CD4-positive, CD25-positive, alpha-beta regulatory T cell (primary cell): ENCODE data around the gene STAG1. TPM values are rescaled to one million over a fixed set of nuclear protein-coding genes. Genes with fewer than 3 reads are reported as not detected.
A peak's percentile ranks its signal among the peaks of the same experiment; 100 is the strongest.
"Not testable (repeated sequence)": the region's sequence is repeated elsewhere in the genome, so short reads cannot be mapped to it uniquely, and the experiment has no call there.

ENCODE experiments used
- ATAC-seq, 2 donors: fragments of 150-1000 bp; cut with Tn5 transposase; one replicate each; pipeline ENCODE4 v1.10.0; 2021; ENCODE audit warnings: low read depth in 2 of 2, moderate number of reproducible peaks in 2 of 2, moderate library complexity in 1 of 2
- DNase-seq, 3 donors: peaks; one replicate each; pipeline versions ENCODE4 v3.0.0 to v3.0.0-alpha.2; 2012 to 2022; ENCODE audit warnings: mixed read lengths in 1 of 3
- H3K27ac ChIP-seq: one replicate; pipeline ENCODE4 v1.7.0; 2013; ENCODE audit warnings: mild to moderate bottlenecking, low read length; ENCODE audit not compliant: insufficient read depth, poor library complexity, severe bottlenecking
- H3K27me3 ChIP-seq: one replicate; pipeline ENCODE4 v1.7.0; 2013; ENCODE audit warnings: low read length; ENCODE audit not compliant: control insufficient read depth, insufficient read depth
- H3K36me3 ChIP-seq: one replicate; pipeline ENCODE4 v1.7.0; 2013; ENCODE audit warnings: mild to moderate bottlenecking, low read length, moderate library complexity; ENCODE audit not compliant: control insufficient read depth, insufficient read depth
- H3K4me1 ChIP-seq: 2 replicates; pipeline ENCODE4 v1.7.0; 2013; ENCODE audit warnings: mild to moderate bottlenecking, low read length; ENCODE audit not compliant: insufficient read depth, control insufficient read depth, poor library complexity, severe bottlenecking
- H3K4me3 ChIP-seq: one replicate; pipeline ENCODE4 v1.7.0; 2013; ENCODE audit warnings: low read depth, mild to moderate bottlenecking, low read length, moderate library complexity
- H3K9me3 ChIP-seq, 2 experiments: 1 replicate in 1 of 2; 2 replicates in 1 of 2; pipeline ENCODE4 v1.7.0; 2013; ENCODE audit warnings: low read length in 2 of 2, mild to moderate bottlenecking in 1 of 2, moderate library complexity in 1 of 2; ENCODE audit not compliant: control insufficient read depth in 2 of 2
- H3K27ac Mint-ChIP-seq, 3 donors: one replicate each; pipeline ENCODE4 v1.8.0; 2020 to 2022; ENCODE audit warnings: mild to moderate bottlenecking in 3 of 3, mixed read lengths in 3 of 3, moderate library complexity in 2 of 3
- H3K27me3 Mint-ChIP-seq: one replicate; pipeline ENCODE4 v1.8.0; 2022; ENCODE audit warnings: mild to moderate bottlenecking, mixed read lengths
- H3K36me3 Mint-ChIP-seq: one replicate; pipeline ENCODE4 v1.8.0; 2020; ENCODE audit warnings: mixed read lengths
- H3K4me1 Mint-ChIP-seq, 4 donors: one replicate each; pipeline ENCODE4 v1.8.0; 2020 to 2022; ENCODE audit warnings: mixed read lengths in 4 of 4, mild to moderate bottlenecking in 1 of 4
- H3K4me3 Mint-ChIP-seq, 4 donors: one replicate each; pipeline ENCODE4 v1.8.0; 2020 to 2022; ENCODE audit warnings: mild to moderate bottlenecking in 4 of 4, mixed read lengths in 4 of 4, moderate library complexity in 3 of 4
- H3K9me3 Mint-ChIP-seq, 7 donors: one replicate each; pipeline ENCODE4 v1.8.0; 2020 to 2022; ENCODE audit warnings: mixed read lengths in 7 of 7, mild to moderate bottlenecking in 3 of 7, moderate library complexity in 2 of 7
- polyA plus RNA-seq, 4 donors: library from polyadenylated mRNA; unstranded; fragments of 300-500 nt; fragmentation: Illumina TruSeq; gene quantifications; one replicate each; pipeline ENCODE4 v1.2.3, GENCODE V29; 2021
- total RNA-seq: library from RNA; stranded (reverse); gene quantifications from one replicate; pipeline ENCODE4 v1.2.3, GENCODE V29; 2022

The STAG1 gene
- total and polyA plus RNA-seq, 5 donors from 2014 or later: 16.0 to 58.6 (median 21.3) TPM

DNA sequence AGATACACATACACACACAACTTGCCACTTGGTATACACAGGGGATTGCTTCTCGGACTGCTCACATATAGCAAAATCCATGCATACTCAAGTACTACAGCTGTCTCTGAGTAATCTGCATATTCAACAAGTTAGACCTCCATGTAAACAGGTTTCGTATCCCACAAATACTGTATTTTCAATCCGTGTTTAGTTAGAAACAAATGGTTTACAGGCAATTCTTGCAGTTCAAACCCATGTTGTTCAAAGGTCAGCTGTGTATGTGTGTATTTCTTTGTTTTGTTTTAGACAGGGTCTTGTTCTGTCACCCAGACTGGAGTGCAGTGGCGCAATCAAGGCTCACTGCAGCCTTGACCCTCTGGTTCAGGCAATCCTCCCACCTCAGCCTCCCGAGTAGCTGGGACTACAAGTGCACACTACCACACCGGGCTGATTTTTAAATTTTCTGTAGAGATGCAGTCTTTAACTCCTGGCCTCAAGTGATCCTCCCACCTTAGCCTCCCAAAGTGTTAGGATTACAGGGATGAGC, 253.2 kb downstream of the STAG1 start:
- DNase-seq: no peak
- H3K36me3 Mint-ChIP-seq: peaks cover 27% of the 10 kb centered on the region

GRCh38 chr3:136495213-136495612, 257.0 kb downstream of the STAG1 start:
- Mint-ChIP-seq H3K9me3 (peaks cover 0 to 6% (median 0%) of the 10 kb centered on the region in 7 donors), H3K4me3 (no peak overlapping the region), H3K27me3 (no peaks in the 10 kb centered on the region), H3K4me1 (peaks cover 0 to 11% (median 5%) of the 10 kb centered on the region in 4 donors), H3K36me3 (peaks cover 45% of the 10 kb centered on the region), H3K27ac (no peak overlapping the region)
- Histone ChIP-seq H3K27me3 (no peaks in the 10 kb centered on the region), H3K4me1 (no peaks in the 10 kb centered on the region), H3K4me3 (no peak overlapping the region), H3K36me3 (peaks cover 6% of the 10 kb centered on the region), H3K27ac (no peak overlapping the region), H3K9me3 (no peaks in the 10 kb centered on the region)
- ATAC-seq (no peak), DNase-seq (no peak)

More for the DNA sequence above, 253.2 kb downstream of the STAG1 start:
- Histone ChIP-seq H3K27me3 (no peaks in the 10 kb centered on the region), H3K4me1 (no peaks in the 10 kb centered on the region), H3K4me3 (no peak overlapping the region), H3K9me3 (no peaks in the 10 kb centered on the region), H3K36me3 (peaks cover 3% of the 10 kb centered on the region), H3K27ac (no peak overlapping the region)
- Mint-ChIP-seq H3K9me3 (peaks cover 0 to 6% (median 0%) of the 10 kb centered on the region in 7 donors), H3K27ac (peak overlapping the region in 1 of 3 donors; percentile 32), H3K27me3 (no peaks in the 10 kb centered on the region), H3K4me1 (peaks cover 0 to 8% (median 3%) of the 10 kb centered on the region in 4 donors), H3K4me3 (no peak overlapping the region)
- ATAC-seq: no peak

DNA sequence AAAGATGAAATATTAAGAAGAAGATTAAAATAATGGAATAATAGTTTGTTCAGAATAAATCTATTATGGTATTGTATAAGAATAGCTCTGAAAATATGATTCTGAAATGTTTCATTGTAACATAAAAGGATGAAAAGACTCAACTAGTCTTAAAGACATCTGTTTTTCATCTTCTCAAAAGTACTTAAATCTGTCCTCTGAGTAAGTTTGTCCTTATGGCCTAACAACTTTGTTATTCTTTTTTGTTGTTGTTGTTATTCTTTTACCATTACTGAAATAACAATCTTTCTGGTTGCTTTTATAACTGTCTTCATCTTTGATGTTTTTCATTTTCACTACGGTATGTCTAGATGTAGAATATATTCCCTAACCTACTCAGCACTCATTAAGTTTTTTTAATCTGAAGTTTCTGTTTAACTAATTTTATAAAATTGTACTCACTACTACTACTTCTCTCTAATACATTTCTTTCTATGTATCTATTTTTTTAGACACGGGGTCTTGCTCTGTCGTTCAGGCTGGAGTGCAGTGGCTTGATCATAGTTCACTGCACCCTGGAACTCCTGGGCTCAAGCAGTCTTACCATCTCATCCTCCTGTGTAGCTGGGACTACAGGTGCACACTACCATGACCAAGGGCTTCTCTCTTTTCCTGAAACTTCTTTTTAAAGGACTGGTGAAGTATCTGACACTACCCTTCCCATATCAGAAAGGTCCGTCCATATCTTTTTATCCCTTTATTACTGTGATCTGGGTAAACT, 261.4 kb downstream of the STAG1 start:
- H3K4me3 ChIP-seq: no peak overlapping the region
- no peak for DNase-seq
- no peak overlapping the region for H3K4me3 Mint-ChIP-seq
- H3K27me3 ChIP-seq: no peaks in the 10 kb centered on the region
- peaks cover 5 to 13% (median 8%) of the 10 kb centered on the region in 4 donors for H3K4me1 Mint-ChIP-seq
- H3K27ac Mint-ChIP-seq: peak overlapping the region in 1 of 3 donors; percentile 59
- peaks cover 0 to 6% (median 0%) of the 10 kb centered on the region in 7 donors for H3K9me3 Mint-ChIP-seq
- H3K4me1 ChIP-seq: no peaks in the 10 kb centered on the region
- H3K36me3 Mint-ChIP-seq: peaks cover 56% of the 10 kb centered on the region
- H3K27me3 Mint-ChIP-seq: no peaks in the 10 kb centered on the region
- ATAC-seq: no peak
- peaks cover 17% of the 10 kb centered on the region for H3K36me3 ChIP-seq
- no peaks in the 10 kb centered on the region for H3K9me3 ChIP-seq
- H3K27ac ChIP-seq: no peak overlapping the region

GRCh38 chr3:136485777-136486176, 266.4 kb downstream of the STAG1 start:
- peaks cover 0 to 3% (median 0%) of the 10 kb centered on the region in 7 donors for H3K9me3 Mint-ChIP-seq
- no peak for DNase-seq
- no peak for ATAC-seq
- H3K4me1 ChIP-seq: no peaks in the 10 kb centered on the region
- no peaks in the 10 kb centered on the region for H3K27me3 Mint-ChIP-seq
- H3K9me3 ChIP-seq: no peaks in the 10 kb centered on the region
- no peak overlapping the region for H3K27ac Mint-ChIP-seq
- peaks cover 14% of the 10 kb centered on the region for H3K36me3 ChIP-seq
- H3K27ac ChIP-seq: no peak overlapping the region
- H3K4me1 Mint-ChIP-seq: peaks cover 5 to 14% (median 6%) of the 10 kb centered on the region in 4 donors
- H3K4me3 Mint-ChIP-seq: no peak overlapping the region
- no peaks in the 10 kb centered on the region for H3K27me3 ChIP-seq
- peaks cover 22% of the 10 kb centered on the region for H3K36me3 Mint-ChIP-seq
- no peak overlapping the region for H3K4me3 ChIP-seq

- no peaks in the 10 kb centered on the region for H3K4me1 ChIP-seq
- H3K27me3 ChIP-seq: no peaks in the 10 kb centered on the region
- H3K27me3 Mint-ChIP-seq: no peaks in the 10 kb centered on the region
- peaks cover 47% of the 10 kb centered on the region for H3K36me3 Mint-ChIP-seq
- H3K4me3 ChIP-seq: no peak overlapping the region
- peaks cover 0 to 18% (median 5%) of the 10 kb centered on the region in 4 donors for H3K4me1 Mint-ChIP-seq
- H3K9me3 ChIP-seq: no peaks in the 10 kb centered on the region
- peaks cover 0 to 5% (median 0%) of the 10 kb centered on the region in 7 donors for H3K9me3 Mint-ChIP-seq
- H3K36me3 ChIP-seq: peaks cover 38% of the 10 kb centered on the region
- H3K27ac ChIP-seq: no peak overlapping the region
- peak overlapping the region in 2 of 3 donors; percentile 15 to 57 for H3K27ac Mint-ChIP-seq
- no peak overlapping the region for H3K4me3 Mint-ChIP-seq
- ATAC-seq (no peak), DNase-seq (no peak)
Observed at GRCh38 chr3:136476280-136476679, 275.9 kb downstream of the STAG1 start.

- H3K27me3 Mint-ChIP-seq, ATAC-seq, H3K27ac ChIP-seq, H3K4me1 ChIP-seq, DNase-seq, H3K4me3 ChIP-seq, H3K27ac Mint-ChIP-seq, H3K27me3 ChIP-seq, H3K9me3 Mint-ChIP-seq, H3K9me3 ChIP-seq, H3K4me3 Mint-ChIP-seq: not testable (repeated sequence)
- peaks cover 43% of the 10 kb centered on the region for H3K36me3 ChIP-seq
- H3K4me1 Mint-ChIP-seq: peaks cover 0 to 18% (median 5%) of the 10 kb centered on the region in 4 donors
- H3K36me3 Mint-ChIP-seq: peaks cover 58% of the 10 kb centered on the region
Observed at GRCh38 chr3:136474876-136475275, 277.3 kb downstream of the STAG1 start.

DNA sequence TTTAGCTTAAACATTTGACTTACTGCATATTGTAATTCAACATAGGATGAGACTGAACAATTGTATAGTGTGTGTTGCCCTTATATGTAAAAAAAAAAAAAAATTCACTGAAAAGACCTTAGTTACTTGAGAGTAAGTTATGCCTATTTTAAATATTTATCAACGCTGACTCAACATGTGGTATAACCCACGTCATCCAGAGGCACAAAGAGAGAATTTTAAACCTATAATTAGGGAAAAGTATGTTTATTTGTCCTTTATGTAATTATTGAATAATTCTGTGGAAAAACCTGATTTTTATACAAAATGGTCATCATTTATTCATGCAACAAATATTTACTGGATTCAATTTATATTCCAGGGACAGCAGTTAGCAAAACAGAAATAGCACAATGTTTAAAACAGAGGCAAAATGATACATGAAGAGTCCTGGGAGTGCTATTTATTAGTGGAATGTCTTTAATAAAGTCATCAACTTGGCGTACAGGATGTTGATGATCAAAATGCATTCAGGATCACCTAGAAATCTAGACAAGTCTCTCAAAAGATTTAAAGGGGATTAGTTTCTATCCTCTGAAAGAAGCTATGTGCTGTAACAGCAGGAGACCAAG, 278.4 kb downstream of the STAG1 start:
- Histone ChIP-seq H3K9me3 (no peaks in the 10 kb centered on the region), H3K4me1 (no peaks in the 10 kb centered on the region), H3K36me3 (peaks cover 43% of the 10 kb centered on the region), H3K27ac (no peak overlapping the region), H3K27me3 (no peaks in the 10 kb centered on the region), H3K4me3 (no peak overlapping the region)
- Mint-ChIP-seq H3K36me3 (peaks cover 59% of the 10 kb centered on the region), H3K9me3 (peaks cover 0 to 6% (median 2%) of the 10 kb centered on the region in 7 donors), H3K27ac (no peak overlapping the region), H3K4me1 (peaks cover 0 to 18% (median 5%) of the 10 kb centered on the region in 4 donors), H3K4me3 (no peak overlapping the region), H3K27me3 (no peaks in the 10 kb centered on the region)
- DNase-seq (no peak), ATAC-seq (no peak)
